ENCODE measurements around the gene HOXA1.

DNA sequence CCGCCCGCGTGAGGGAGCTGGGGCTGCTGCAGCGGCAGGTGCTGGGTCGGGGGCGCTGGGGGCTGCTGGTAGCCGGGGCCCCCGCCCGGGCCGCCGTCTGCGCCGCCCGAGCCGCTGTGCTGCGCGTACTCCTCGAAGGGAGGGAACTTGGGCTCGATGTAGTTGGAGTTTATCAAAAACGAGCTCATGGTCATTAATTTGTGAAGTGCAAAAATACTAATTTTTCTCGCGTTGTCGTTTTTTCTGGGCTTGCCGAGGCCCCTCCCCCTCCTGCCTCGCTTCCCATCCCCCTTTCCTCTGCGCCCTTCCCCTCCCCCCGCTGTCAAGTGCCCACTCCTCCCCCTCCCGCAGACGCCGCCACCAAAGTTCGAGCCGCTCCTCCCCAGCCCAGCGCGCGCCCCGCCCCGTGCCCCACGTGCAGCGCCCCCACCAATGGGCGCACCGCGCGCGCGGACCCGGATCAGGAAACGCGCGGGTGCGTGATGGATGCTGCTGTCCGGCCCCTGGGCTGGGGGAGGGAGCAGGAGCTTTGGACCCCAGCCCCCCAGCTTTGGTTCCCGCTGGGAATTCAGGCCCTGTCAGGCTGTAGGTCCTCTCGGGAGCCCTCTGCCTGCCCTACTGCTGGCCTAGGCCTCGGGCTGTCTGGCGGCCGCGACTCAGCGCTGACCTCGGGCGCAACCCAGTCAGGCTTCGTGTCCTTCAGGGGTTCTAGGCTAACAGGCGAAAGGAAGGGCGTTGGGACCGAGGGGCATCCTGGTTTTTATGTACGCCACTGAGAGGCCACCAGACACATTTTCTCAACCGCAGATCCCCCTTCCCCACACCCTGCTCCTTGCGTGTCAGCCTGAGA lies 35.0 kb upstream of the HOXA1 start, which contains the start of gene HOXA4:
- peak in 1 of 2 donors; percentile 49 for TF ChIP-seq POLR2A (IDR thresholded peaks at IDR 0.05)
- TF ChIP-seq, protein P1, sequence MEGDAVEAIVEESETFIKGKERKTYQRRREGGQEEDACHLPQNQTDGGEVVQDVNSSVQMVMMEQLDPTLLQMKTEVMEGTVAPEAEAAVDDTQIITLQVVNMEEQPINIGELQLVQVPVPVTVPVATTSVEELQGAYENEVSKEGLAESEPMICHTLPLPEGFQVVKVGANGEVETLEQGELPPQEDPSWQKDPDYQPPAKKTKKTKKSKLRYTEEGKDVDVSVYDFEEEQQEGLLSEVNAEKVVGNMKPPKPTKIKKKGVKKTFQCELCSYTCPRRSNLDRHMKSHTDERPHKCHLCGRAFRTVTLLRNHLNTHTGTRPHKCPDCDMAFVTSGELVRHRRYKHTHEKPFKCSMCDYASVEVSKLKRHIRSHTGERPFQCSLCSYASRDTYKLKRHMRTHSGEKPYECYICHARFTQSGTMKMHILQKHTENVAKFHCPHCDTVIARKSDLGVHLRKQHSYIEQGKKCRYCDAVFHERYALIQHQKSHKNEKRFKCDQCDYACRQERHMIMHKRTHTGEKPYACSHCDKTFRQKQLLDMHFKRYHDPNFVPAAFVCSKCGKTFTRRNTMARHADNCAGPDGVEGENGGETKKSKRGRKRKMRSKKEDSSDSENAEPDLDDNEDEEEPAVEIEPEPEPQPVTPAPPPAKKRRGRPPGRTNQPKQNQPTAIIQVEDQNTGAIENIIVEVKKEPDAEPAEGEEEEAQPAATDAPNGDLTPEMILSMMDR (IDR thresholded peaks at IDR 0.05) = no peak

Measured in thyroid gland (tissue), 4 donors.